ENCODE measurements around the gene CNFN.

The CNFN gene

DNA sequence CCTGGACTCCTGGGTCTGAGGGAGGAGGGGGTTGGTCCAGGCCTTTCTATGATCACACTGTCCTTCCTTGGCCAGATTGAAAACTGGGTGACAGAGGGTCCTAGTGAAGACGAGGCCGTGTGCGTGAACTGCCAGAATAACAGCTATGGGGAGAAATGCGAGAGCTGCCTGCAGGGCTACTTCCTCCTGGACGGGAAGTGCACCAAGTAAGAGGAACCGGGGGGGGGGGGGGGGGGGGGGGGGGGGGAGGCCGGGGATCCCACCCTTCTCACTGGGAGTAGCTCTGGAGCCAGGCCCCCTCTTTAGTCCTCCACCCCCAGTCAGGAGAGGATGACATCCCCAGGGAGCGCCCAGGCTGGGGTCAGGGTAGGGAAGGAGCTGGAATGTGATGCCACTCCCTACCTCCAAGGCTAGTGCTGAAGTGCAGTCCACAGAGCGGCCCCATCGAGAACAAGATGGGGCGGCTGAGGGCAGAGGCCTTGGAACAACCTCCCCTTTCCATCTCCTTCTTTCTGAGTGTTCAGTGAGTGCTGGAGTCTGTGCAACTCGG lies 19.4 kb downstream of the CNFN start:
- Histone ChIP-seq H3K4me3 (ENCODE audit: low read depth, low read length) (no peak overlapping the region), H4K8ac (ENCODE audit: low read depth, low read length) (no peak overlapping the region), H2AFZ (ENCODE audit: insufficient read depth, low read length, poor library complexity) (no peak overlapping the region), H3K36me3 (ENCODE audit: control insufficient read depth in 1 of 2, insufficient read depth in 2 of 2, low read length in 2 of 2) (peaks cover 14% of the 10 kb centered on the region in 2 experiments), H2BK12ac (ENCODE audit: low read length) (no peak overlapping the region), H3K27me3 (ENCODE audit: insufficient read depth, low read length) (no peaks in the 10 kb centered on the region), H3K27ac (ENCODE audit: low read depth, low read length) (no peak overlapping the region), H3K79me1 (ENCODE audit: low read length) (no peaks in the 10 kb centered on the region), H3K23ac (ENCODE audit: low read length) (no peak overlapping the region), H3K9ac (ENCODE audit: low read length) (no peak overlapping the region), H3K4ac (ENCODE audit: low read depth, low read length) (no peak overlapping the region), H3K9me3 (ENCODE audit: insufficient read depth, low read depth, low read length) (peaks cover 4% of the 10 kb centered on the region), H3K14ac (ENCODE audit: low read length) (no peak overlapping the region), H2AK5ac (ENCODE audit: low read length) (no peak overlapping the region), H4K12ac (ENCODE audit: low read depth, low read length) (no peak overlapping the region), H4K91ac (ENCODE audit: low read depth, low read length) (no peak overlapping the region), H3K4me1 (ENCODE audit: control insufficient read depth in 1 of 2, insufficient read depth in 2 of 2, low read length in 2 of 2) (no peaks in the 10 kb centered on the region), H3K79me2 (ENCODE audit: control insufficient read depth, insufficient read depth, low read length, poor library complexity) (no peaks in the 10 kb centered on the region), H3K4me2 (ENCODE audit: low read length) (no peak overlapping the region), H2BK5ac (ENCODE audit: low read depth, low read length, poor library complexity) (no peak overlapping the region), H3K18ac (ENCODE audit: low read length) (no peak overlapping the region), H2BK120ac (ENCODE audit: insufficient read depth, low read length, poor library complexity) (no peak overlapping the region)
- no peak for DNase-seq
- WGBS (ENCODE audit: extremely low coverage, insufficient coverage, insufficient read length), result no CpG with 5 or more reads among the region's 12 CpGs

DNA sequence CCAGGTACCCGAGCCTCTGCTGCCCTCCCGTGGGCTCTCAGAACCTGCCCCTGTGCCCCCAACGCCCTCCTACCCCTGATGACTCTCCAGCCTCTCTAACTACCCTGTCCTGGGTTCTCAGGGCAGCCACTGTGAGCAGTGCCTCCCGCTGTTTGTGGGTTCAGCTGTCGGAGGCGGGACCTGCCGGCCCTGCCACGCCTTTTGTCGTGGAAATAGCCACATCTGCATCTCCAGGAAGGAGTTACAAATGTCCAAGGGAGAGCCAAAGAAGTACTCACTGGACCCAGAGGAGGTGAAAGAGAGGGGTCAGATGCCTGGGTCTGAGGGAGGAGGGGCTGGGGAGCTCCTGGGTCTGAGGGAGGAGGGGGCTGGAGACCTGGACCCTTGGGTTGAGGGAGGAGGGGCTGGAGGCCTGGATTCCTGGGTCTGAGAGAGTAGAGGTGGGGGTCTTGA lies 20.0 kb downstream of the CNFN start:
- WGBS (ENCODE audit: extremely low coverage, insufficient coverage, insufficient read length), result no CpG with 5 or more reads among the region's 9 CpGs
- Histone ChIP-seq H4K91ac (ENCODE audit: low read depth, low read length) (no peak overlapping the region), H3K18ac (ENCODE audit: low read length) (no peak overlapping the region), H3K4me2 (ENCODE audit: low read length) (no peak overlapping the region), H4K8ac (ENCODE audit: low read depth, low read length) (no peak overlapping the region), H3K23ac (ENCODE audit: low read length) (no peak overlapping the region), H2BK12ac (ENCODE audit: low read length) (no peak overlapping the region), H2BK120ac (ENCODE audit: insufficient read depth, low read length, poor library complexity) (no peak overlapping the region), H4K12ac (ENCODE audit: low read depth, low read length) (no peak overlapping the region), H3K27ac (ENCODE audit: low read depth, low read length) (no peak overlapping the region), H3K36me3 (ENCODE audit: control insufficient read depth in 1 of 2, insufficient read depth in 2 of 2, low read length in 2 of 2) (peaks cover 9 to 10% of the 10 kb centered on the region in 2 experiments), H2AK5ac (ENCODE audit: low read length) (no peak overlapping the region), H2AFZ (ENCODE audit: insufficient read depth, low read length, poor library complexity) (no peak overlapping the region), H3K79me1 (ENCODE audit: low read length) (no peaks in the 10 kb centered on the region), H3K79me2 (ENCODE audit: control insufficient read depth, insufficient read depth, low read length, poor library complexity) (no peaks in the 10 kb centered on the region), H3K4me3 (ENCODE audit: low read depth, low read length) (no peak overlapping the region), H3K4ac (ENCODE audit: low read depth, low read length) (no peak overlapping the region), H3K4me1 (ENCODE audit: control insufficient read depth in 1 of 2, insufficient read depth in 2 of 2, low read length in 2 of 2) (no peaks in the 10 kb centered on the region), H3K9me3 (ENCODE audit: insufficient read depth, low read depth, low read length) (peaks cover 4% of the 10 kb centered on the region), H3K14ac (ENCODE audit: low read length) (no peak overlapping the region), H3K9ac (ENCODE audit: low read length) (no peak overlapping the region), H2BK5ac (ENCODE audit: low read depth, low read length, poor library complexity) (no peak overlapping the region), H3K27me3 (ENCODE audit: insufficient read depth, low read length) (no peaks in the 10 kb centered on the region)
- no peak for DNase-seq

DNA sequence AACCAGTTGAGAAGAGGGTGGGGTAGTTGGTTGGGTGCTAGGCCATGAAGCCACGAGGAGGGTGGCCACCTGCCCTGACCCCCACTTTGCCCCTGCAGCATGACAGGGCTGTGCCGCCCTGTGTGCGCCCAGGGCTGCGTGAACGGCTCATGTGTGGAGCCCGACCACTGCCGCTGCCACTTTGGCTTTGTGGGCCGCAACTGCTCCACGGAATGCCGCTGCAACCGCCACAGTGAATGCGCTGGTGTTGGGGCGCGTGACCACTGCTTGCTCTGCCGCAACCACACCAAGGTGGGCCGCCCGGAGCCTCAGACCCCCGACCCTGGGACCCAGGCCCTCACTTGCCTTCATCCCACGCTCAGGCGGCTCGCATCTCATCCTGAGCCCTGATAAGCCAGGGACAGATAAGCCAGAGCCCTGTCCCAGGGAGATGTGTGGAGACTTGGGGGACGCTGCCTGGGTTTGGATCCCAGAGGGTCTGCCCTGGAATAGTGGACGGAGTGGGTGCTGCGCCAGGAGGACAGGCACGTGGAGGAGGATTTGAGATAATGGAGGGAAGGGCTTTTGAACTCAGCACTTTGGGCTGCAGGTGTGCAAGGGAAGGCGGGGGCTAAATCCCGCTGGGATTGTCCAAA lies 20.5 kb downstream of the CNFN start:
- Histone ChIP-seq H2AFZ (ENCODE audit: insufficient read depth, low read length, poor library complexity) (no peak overlapping the region), H3K4ac (ENCODE audit: low read depth, low read length) (no peak overlapping the region), H3K36me3 (ENCODE audit: control insufficient read depth in 1 of 2, insufficient read depth in 2 of 2, low read length in 2 of 2) (peaks cover 4 to 6% of the 10 kb centered on the region in 2 experiments), H3K14ac (ENCODE audit: low read length) (no peak overlapping the region), H2BK5ac (ENCODE audit: low read depth, low read length, poor library complexity) (no peak overlapping the region), H3K79me1 (ENCODE audit: low read length) (no peaks in the 10 kb centered on the region), H4K91ac (ENCODE audit: low read depth, low read length) (no peak overlapping the region), H2BK12ac (ENCODE audit: low read length) (no peak overlapping the region), H3K27ac (ENCODE audit: low read depth, low read length) (no peak overlapping the region), H3K9me3 (ENCODE audit: insufficient read depth, low read depth, low read length) (peaks cover 4% of the 10 kb centered on the region), H4K12ac (ENCODE audit: low read depth, low read length) (no peak overlapping the region), H3K4me1 (ENCODE audit: control insufficient read depth in 1 of 2, insufficient read depth in 2 of 2, low read length in 2 of 2) (no peaks in the 10 kb centered on the region), H2BK120ac (ENCODE audit: insufficient read depth, low read length, poor library complexity) (no peak overlapping the region), H2AK5ac (ENCODE audit: low read length) (no peak overlapping the region), H3K79me2 (ENCODE audit: control insufficient read depth, insufficient read depth, low read length, poor library complexity) (no peaks in the 10 kb centered on the region), H3K9ac (ENCODE audit: low read length) (no peak overlapping the region), H3K4me2 (ENCODE audit: low read length) (no peak overlapping the region), H3K27me3 (ENCODE audit: insufficient read depth, low read length) (no peaks in the 10 kb centered on the region), H4K8ac (ENCODE audit: low read depth, low read length) (no peak overlapping the region), H3K18ac (ENCODE audit: low read length) (no peak overlapping the region), H3K23ac (ENCODE audit: low read length) (no peak overlapping the region), H3K4me3 (ENCODE audit: low read depth, low read length) (no peak overlapping the region)
- DNase-seq, result no peak
- WGBS (ENCODE audit: extremely low coverage, insufficient coverage, insufficient read length), result no CpG with 5 or more reads among the region's 27 CpGs

DNA sequence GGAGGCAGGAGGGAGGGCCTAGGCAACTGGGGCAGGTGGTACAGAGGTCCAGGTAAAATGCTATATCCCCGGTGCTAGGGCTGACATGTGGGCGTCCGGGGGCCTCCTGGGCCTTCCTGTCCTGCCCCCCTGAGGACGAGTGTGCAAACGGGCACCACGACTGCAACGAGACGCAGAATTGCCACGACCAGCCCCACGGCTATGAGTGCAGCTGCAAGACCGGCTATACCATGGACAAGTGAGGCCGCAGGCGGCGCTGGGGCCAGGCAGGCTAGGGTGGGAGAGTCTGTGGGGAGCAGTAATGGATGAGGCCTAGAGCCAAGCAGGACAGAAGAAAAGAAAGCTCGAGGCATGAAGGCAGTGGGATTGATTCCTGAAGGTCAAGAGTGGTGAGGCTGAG lies 21.3 kb downstream of the CNFN start:
- Histone ChIP-seq H3K18ac (ENCODE audit: low read length) (no peak overlapping the region), H3K79me1 (ENCODE audit: low read length) (no peaks in the 10 kb centered on the region), H3K27me3 (ENCODE audit: insufficient read depth, low read length) (no peaks in the 10 kb centered on the region), H2AK5ac (ENCODE audit: low read length) (no peak overlapping the region), H3K23ac (ENCODE audit: low read length) (no peak overlapping the region), H4K8ac (ENCODE audit: low read depth, low read length) (no peak overlapping the region), H3K79me2 (ENCODE audit: control insufficient read depth, insufficient read depth, low read length, poor library complexity) (no peaks in the 10 kb centered on the region), H3K9me3 (ENCODE audit: insufficient read depth, low read depth, low read length) (peaks cover 4% of the 10 kb centered on the region), H4K12ac (ENCODE audit: low read depth, low read length) (no peak overlapping the region), H3K36me3 (ENCODE audit: control insufficient read depth in 1 of 2, insufficient read depth in 2 of 2, low read length in 2 of 2) (peaks cover 9 to 13% of the 10 kb centered on the region in 2 experiments), H3K4me1 (ENCODE audit: control insufficient read depth in 1 of 2, insufficient read depth in 2 of 2, low read length in 2 of 2) (no peaks in the 10 kb centered on the region), H3K4me3 (ENCODE audit: low read depth, low read length) (no peak overlapping the region), H3K9ac (ENCODE audit: low read length) (no peak overlapping the region), H3K4ac (ENCODE audit: low read depth, low read length) (no peak overlapping the region), H2BK12ac (ENCODE audit: low read length) (no peak overlapping the region), H2BK5ac (ENCODE audit: low read depth, low read length, poor library complexity) (no peak overlapping the region), H3K14ac (ENCODE audit: low read length) (no peak overlapping the region), H4K91ac (ENCODE audit: low read depth, low read length) (no peak overlapping the region), H3K27ac (ENCODE audit: low read depth, low read length) (no peak overlapping the region), H3K4me2 (ENCODE audit: low read length) (no peak overlapping the region), H2AFZ (ENCODE audit: insufficient read depth, low read length, poor library complexity) (no peak overlapping the region), H2BK120ac (ENCODE audit: insufficient read depth, low read length, poor library complexity) (no peak overlapping the region)
- no CpG with 5 or more reads among the region's 15 CpGs for WGBS (ENCODE audit: extremely low coverage, insufficient coverage, insufficient read length)
- no peak for DNase-seq
